Breast epithelium (tissue), 4 donors: ENCODE results near the gene CCSER1. TPM values are rescaled to one million over a fixed set of nuclear protein-coding genes. Genes with fewer than 3 reads are reported as not detected.

Experiments used
- DNase-seq, 2 donors: peaks; one replicate each; pipeline ENCODE4 v3.0.0-alpha.2; 2019; ENCODE audit warnings: low spot score in 2 of 2
- H3K27ac ChIP-seq, 2 donors: fragments of 200-600 bp; sonication (generic) in 1 of 2; one replicate each; pipeline ENCODE4 v1.5.1; 2016 to 2019; ENCODE audit warnings: mild to moderate bottlenecking in 1 of 2
- H3K27me3 ChIP-seq, 2 donors: fragments of 200-600 bp; sonication (generic) in 1 of 2; one replicate each; pipeline versions ENCODE4 v1.5.1 to v1.6.0; 2017 to 2019; ENCODE audit warnings: control low read depth in 1 of 2, mild to moderate bottlenecking in 1 of 2
- H3K36me3 ChIP-seq: fragments of 200-600 bp; one replicate; pipeline ENCODE4 v1.5.1; 2019
- H3K4me1 ChIP-seq, 2 donors: fragments of 200-600 bp; sonication (generic); one replicate each; pipeline ENCODE4 v1.5.1; 2016 to 2019; ENCODE audit warnings: control low read depth in 1 of 2
- H3K4me3 ChIP-seq, 3 donors: fragments of 200-600 bp; sonication (generic); 1 replicate in 2 of 3; 2 replicates in 1 of 3; pipeline ENCODE4 v1.5.1; 2016 to 2019; ENCODE audit warnings: mild to moderate bottlenecking in 3 of 3, moderate library complexity in 2 of 3
- H3K9me3 ChIP-seq, 2 donors: fragments of 200-600 bp; sonication (generic) in 1 of 2; one replicate each; pipeline ENCODE4 v1.5.1; 2016 to 2019; ENCODE audit warnings: control low read depth in 1 of 2
- POLR2A ChIP-seq: fragments of 450-650 bp; IDR thresholded peaks from one replicate; pipeline ENCODE4 v1.6.1; 2016; ENCODE audit warnings: antibody characterized with exemption, mild to moderate bottlenecking, moderate library complexity
- POLR2AphosphoS5 ChIP-seq, 3 donors: sonication (generic); formaldehyde crosslinking; IDR thresholded peaks; one replicate each; pipeline ENCODE4 v1.6.1; 2017; ENCODE audit warnings: antibody characterized with exemption in 3 of 3
- intact Hi-C: fragments of 100-400 bp; cut with DNase I; formaldehyde crosslinking; loops from one replicate; pipeline ENCODE4 v1.15.1; 2023; ENCODE audit warnings: low total_unique reads
- total RNA-seq, 3 donors: library from RNA; depleted of rRNA; stranded (reverse); fragments of >200 nt; gene quantifications; one replicate each; pipeline ENCODE4 v1.1.0, GENCODE V29; 2016
- TF ChIP-seq, protein P1 (sequence below), 3 donors: fragments of 450-650 bp; IDR thresholded peaks; one replicate each; pipeline ENCODE4 v1.5.1; 2016 to 2017; ENCODE audit warnings: antibody characterized with exemption in 3 of 3, mild to moderate bottlenecking in 3 of 3, moderate library complexity in 3 of 3

CCSER1 gene
- total RNA-seq, 3 donors from 2014 or later = 6.4 to 73.3 (median 55.7) TPM

DNA sequence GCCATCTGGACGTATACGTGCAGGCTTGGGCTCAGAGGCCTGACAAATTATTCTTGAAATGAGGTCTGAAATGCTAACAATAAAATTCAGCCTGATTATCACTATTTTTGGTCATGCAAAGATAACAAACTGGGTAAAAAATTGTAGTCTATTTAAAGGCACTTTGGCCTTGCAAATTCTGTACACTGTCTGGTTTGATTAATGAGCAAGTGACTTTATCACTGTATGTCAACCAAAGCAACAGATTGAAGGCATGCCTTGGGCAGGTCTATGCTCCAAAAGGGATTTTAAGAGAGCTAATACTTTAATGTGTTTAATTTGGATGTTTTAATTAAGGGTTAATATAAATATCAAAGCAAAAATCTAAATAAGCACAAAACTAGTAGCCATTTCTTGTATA is 1141.7 kb downstream of the CCSER1 start:
- Histone ChIP-seq H3K4me1 (no peaks in the 10 kb centered on the region), H3K36me3 (no peaks in the 10 kb centered on the region), H3K4me3 (no peak overlapping the region), H3K9me3 (peaks cover 0 to 18% of the 10 kb centered on the region in 2 donors), H3K27ac (no peak overlapping the region), H3K27me3 (no peaks in the 10 kb centered on the region)
- TF ChIP-seq POLR2A (no peak), POLR2AphosphoS5 (IDR thresholded peaks at IDR 0.05) (no peak)
- TF ChIP-seq, protein P1, sequence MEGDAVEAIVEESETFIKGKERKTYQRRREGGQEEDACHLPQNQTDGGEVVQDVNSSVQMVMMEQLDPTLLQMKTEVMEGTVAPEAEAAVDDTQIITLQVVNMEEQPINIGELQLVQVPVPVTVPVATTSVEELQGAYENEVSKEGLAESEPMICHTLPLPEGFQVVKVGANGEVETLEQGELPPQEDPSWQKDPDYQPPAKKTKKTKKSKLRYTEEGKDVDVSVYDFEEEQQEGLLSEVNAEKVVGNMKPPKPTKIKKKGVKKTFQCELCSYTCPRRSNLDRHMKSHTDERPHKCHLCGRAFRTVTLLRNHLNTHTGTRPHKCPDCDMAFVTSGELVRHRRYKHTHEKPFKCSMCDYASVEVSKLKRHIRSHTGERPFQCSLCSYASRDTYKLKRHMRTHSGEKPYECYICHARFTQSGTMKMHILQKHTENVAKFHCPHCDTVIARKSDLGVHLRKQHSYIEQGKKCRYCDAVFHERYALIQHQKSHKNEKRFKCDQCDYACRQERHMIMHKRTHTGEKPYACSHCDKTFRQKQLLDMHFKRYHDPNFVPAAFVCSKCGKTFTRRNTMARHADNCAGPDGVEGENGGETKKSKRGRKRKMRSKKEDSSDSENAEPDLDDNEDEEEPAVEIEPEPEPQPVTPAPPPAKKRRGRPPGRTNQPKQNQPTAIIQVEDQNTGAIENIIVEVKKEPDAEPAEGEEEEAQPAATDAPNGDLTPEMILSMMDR (IDR thresholded peaks at IDR 0.05) = no peak
- intact Hi-C loops = no loop called here
- DNase-seq = no peak

DNA sequence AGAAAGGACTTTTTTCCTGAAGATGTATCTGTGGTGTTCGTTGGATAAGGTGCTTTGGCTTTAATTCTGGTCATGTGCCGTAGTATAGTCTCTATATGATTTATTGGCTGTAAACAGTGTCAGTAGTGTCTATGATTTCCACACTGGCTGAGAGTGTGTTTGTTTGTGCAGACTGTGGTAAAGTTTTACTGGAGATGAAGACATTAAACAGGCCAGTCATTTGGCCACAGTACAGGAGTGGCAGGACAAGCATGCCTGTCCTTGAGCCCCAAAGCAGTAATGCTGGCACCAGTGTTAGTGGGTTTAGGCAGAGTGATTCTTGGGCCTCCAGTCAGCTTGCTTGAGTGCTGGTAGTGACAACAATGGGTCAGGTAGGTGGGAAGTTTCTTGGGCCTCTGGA is 1152.7 kb downstream of the CCSER1 start:
- Histone ChIP-seq H3K27ac (no peak overlapping the region), H3K27me3 (no peaks in the 10 kb centered on the region), H3K36me3 (no peaks in the 10 kb centered on the region), H3K4me3 (no peak overlapping the region), H3K4me1 (no peaks in the 10 kb centered on the region), H3K9me3 (no peaks in the 10 kb centered on the region)
- TF ChIP-seq POLR2A (no peak), POLR2AphosphoS5 (IDR thresholded peaks at IDR 0.05) (no peak)
- TF ChIP-seq, protein P1 (IDR thresholded peaks at IDR 0.05) = no peak
- DNase-seq = no peak
- intact Hi-C loops = no loop called here

DNA sequence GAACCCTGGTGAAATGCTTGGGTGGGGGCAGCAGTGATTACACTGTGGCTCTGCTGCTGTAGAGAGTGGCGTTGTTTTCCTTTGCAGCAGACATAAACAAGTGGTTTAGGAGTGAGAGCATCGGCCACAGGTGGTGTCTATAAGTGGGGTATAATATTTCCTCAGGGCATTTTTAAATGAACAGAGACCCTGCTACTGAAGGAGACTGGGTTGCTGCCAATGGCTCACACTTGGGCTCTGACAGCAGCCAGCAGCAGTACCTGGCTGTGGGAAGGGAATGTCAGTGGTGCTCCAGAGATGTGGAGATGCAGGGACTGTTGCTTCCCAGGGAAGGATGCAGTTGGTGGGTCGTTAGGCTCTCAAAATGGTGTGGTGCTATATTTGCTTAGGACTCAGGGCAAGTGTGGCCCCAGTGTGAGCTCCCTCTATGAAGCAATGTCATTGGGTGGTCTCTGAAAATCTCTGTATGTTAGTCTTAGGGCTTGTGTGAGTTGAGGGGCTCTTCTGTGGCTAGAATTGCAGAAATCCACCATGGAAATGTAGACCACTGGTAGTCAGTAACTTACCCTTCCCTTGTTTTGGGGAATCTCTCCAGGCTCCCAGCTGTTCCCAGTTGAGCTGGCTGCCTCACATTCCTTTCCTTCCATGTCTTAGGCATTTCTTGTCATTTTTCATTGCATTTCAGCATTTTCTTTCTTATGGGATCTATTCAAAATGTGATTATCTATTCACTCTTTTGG is 1153.5 kb downstream of the CCSER1 start:
- intact Hi-C loops = no loop called here
- TF ChIP-seq POLR2A = no peak
- TF ChIP-seq, protein P1 (IDR thresholded peaks at IDR 0.05) = no peak
- no peak for TF ChIP-seq POLR2AphosphoS5 (IDR thresholded peaks at IDR 0.05)
- H3K27me3 ChIP-seq = no peaks in the 10 kb centered on the region
- H3K27ac ChIP-seq = no peak overlapping the region
- H3K36me3 ChIP-seq = no peaks in the 10 kb centered on the region
- no peaks in the 10 kb centered on the region for H3K4me1 ChIP-seq
- DNase-seq = no peak
- no peak overlapping the region for H3K4me3 ChIP-seq
- no peaks in the 10 kb centered on the region for H3K9me3 ChIP-seq

DNA sequence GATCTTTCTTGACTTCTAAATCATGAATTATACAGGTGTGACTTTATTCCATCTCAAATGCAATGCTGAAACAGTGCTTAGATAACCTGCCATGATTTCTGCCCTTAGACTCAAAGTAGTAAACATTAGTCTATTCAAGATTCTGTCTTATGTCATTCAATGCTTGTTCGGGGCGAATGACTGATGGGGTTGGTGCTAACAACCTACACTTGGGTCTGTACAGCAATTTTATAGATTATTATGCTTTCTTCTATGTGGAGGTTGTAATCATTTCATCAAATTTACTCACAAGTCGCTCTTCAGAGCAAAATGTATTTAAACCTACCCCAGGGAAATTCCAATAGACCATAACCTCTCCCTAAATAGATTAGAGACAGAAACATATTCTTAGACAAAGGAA is 1155.0 kb downstream of the CCSER1 start:
- H3K36me3 ChIP-seq = no peaks in the 10 kb centered on the region

DNA sequence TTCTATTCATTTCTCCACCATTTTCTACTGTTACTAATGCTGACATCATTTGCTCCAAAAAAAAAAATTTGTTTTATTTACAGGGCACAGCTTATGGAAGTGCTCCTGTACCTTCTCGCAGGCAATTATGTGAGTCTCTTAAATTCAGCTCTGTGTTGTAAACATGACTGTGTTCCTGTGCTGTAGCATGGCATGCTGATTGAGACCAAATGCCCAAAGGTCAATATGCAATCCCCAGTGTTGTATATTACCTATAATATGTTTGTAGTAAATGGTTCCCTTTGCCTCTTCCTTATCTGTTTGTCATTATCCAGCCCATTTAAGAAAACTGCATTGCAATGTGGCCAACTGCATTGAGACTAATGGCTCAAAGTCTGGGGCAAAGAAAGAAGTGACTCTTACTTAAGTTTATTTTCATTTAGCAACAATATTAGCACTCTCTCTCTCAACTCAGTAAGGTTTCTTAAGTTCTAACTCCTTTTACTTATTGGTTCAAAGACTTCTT is 1156.6 kb downstream of the CCSER1 start:
- no peak for TF ChIP-seq POLR2AphosphoS5 (IDR thresholded peaks at IDR 0.05)
- H3K36me3 ChIP-seq = no peaks in the 10 kb centered on the region
- no peaks in the 10 kb centered on the region for H3K27me3 ChIP-seq
- no peaks in the 10 kb centered on the region for H3K4me1 ChIP-seq
- DNase-seq = no peak
- intact Hi-C loops = no loop called here
- H3K9me3 ChIP-seq = no peaks in the 10 kb centered on the region
- H3K27ac ChIP-seq = no peak overlapping the region
- H3K4me3 ChIP-seq = no peak overlapping the region

More for the DNA sequence above, 1155.0 kb downstream of the CCSER1 start:
- H3K4me1 ChIP-seq = no peaks in the 10 kb centered on the region
- no peaks in the 10 kb centered on the region for H3K27me3 ChIP-seq
- no peaks in the 10 kb centered on the region for H3K9me3 ChIP-seq
- DNase-seq = no peak
- no peak overlapping the region for H3K27ac ChIP-seq
- TF ChIP-seq POLR2A = no peak
- no peak for TF ChIP-seq POLR2AphosphoS5 (IDR thresholded peaks at IDR 0.05)
- TF ChIP-seq, protein P1 (IDR thresholded peaks at IDR 0.05) = no peak
- intact Hi-C loops = no loop called here
- H3K4me3 ChIP-seq = no peak overlapping the region
